ENCODE data around the gene KCP.

KCP gene

DNA sequence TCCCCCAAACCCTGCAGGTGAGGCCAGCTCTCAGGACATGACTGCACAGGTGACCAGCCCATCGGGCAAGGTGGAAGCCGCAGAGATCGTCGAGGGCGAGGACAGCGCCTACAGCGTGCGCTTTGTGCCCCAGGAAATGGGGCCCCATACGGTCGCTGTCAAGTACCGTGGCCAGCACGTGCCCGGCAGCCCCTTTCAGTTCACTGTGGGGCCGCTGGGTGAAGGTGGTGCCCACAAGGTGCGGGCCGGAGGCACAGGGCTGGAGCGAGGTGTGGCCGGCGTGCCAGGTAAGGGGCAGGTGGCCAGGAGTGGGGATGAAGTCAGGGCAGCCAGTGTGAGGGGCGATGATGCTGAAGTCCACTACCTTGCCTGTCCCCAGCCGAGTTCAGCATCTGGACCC, 56.1 kb downstream of the KCP start:
- TF ChIP-seq, protein P1, sequence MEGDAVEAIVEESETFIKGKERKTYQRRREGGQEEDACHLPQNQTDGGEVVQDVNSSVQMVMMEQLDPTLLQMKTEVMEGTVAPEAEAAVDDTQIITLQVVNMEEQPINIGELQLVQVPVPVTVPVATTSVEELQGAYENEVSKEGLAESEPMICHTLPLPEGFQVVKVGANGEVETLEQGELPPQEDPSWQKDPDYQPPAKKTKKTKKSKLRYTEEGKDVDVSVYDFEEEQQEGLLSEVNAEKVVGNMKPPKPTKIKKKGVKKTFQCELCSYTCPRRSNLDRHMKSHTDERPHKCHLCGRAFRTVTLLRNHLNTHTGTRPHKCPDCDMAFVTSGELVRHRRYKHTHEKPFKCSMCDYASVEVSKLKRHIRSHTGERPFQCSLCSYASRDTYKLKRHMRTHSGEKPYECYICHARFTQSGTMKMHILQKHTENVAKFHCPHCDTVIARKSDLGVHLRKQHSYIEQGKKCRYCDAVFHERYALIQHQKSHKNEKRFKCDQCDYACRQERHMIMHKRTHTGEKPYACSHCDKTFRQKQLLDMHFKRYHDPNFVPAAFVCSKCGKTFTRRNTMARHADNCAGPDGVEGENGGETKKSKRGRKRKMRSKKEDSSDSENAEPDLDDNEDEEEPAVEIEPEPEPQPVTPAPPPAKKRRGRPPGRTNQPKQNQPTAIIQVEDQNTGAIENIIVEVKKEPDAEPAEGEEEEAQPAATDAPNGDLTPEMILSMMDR (IDR thresholded peaks at IDR 0.05; ENCODE audit: control insufficient read depth, insufficient read depth, low read depth, low read length, missing control alignments) = no peak
- H3K4me3 ChIP-seq (ENCODE audit: control insufficient read depth, low read depth, low read length) = no peak overlapping the region
- DNase-seq (ENCODE audit: low read depth) = no peak

DNA sequence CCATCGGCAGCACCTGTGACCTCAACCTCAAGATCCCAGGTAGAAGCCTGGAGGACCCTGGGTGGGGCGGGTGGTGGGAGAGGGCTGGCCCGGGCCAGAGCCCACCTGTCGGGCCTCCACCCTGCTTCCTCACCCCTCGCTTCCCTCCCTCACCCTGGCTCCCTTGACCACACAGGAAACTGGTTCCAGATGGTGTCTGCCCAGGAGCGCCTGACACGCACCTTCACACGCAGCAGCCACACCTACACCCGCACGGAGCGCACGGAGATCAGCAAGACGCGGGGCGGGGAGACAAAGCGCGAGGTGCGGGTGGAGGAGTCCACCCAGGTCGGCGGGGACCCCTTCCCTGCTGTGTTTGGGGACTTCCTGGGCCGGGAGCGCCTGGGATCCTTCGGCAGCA, 56.7 kb downstream of the KCP start:
- H3K4me3 ChIP-seq (ENCODE audit: control insufficient read depth, low read depth, low read length) = no peak overlapping the region
- DNase-seq (ENCODE audit: low read depth) = no peak
- TF ChIP-seq, protein P1 (IDR thresholded peaks at IDR 0.05; ENCODE audit: control insufficient read depth, insufficient read depth, low read depth, low read length, missing control alignments) = no peak

DNA sequence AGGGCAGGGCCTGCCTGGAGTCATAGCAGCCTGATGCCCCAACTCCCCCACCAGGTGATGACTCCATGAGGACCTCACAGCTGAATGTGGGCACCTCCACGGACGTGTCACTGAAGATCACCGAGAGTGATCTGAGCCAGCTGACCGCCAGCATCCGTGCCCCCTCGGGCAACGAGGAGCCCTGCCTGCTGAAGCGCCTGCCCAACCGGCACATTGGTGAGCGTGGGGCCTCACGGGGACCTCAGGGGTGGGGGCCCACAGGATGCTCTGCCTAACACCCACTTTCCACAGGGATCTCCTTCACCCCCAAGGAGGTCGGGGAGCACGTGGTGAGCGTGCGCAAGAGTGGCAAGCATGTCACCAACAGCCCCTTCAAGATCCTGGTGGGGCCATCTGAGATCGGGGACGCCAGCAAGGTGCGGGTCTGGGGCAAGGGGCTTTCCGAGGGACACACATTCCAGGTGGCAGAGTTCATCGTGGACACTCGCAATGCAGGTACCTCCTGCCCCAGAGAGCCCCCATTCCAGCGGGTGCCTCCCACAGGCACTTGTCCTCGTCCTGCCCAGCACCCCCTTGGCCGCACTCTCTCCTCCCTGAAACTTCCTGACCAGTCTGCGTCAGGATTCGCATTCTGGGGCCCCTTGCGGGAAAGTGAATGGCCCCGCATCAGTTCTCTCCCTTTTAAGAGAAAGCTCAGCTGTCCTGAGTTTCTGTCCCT, 57.8 kb downstream of the KCP start:
- TF ChIP-seq, protein P1 (IDR thresholded peaks at IDR 0.05; ENCODE audit: control insufficient read depth, insufficient read depth, low read depth, low read length, missing control alignments) = no peak
- no peak for DNase-seq (ENCODE audit: low read depth)
- no peak overlapping the region for H3K4me3 ChIP-seq (ENCODE audit: control insufficient read depth, low read depth, low read length)

DNA sequence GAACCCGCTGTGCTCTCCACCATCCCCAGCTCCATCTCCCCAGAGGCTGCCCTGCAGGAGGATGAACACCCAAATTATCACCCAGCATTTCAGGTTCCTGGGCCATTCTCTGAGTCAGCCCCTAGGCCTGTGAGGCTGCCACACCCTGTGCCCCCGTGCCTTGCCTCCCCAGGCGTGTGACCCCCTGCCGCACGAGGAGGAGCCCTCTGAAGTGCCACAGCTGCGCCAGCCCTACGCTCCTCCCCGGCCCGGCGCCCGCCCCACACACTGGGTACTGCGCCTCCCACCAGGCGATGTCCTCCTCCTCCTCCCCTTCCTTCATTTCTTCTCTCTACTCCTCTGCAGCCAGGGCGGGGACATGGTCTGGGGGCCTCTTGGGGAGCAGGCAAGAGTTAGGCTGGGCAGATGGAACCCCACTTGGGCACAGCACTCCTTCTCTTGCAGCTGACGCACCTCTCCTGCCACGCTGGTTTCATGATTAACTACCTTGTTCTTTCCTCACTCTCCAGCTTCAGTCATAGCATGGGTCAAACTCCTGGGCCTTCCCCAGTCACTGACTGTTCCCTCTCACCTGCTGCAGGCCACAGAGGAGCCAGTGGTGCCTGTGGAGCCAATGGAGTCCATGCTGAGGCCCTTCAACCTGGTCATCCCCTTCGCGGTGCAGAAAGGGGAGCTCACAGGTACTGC, 60.6 kb downstream of the KCP start:
- TF ChIP-seq, protein P1 (IDR thresholded peaks at IDR 0.05; ENCODE audit: control insufficient read depth, insufficient read depth, low read depth, low read length, missing control alignments) = no peak
- DNase-seq (ENCODE audit: low read depth) = no peak
- no peak overlapping the region for H3K4me3 ChIP-seq (ENCODE audit: control insufficient read depth, low read depth, low read length)

DNA sequence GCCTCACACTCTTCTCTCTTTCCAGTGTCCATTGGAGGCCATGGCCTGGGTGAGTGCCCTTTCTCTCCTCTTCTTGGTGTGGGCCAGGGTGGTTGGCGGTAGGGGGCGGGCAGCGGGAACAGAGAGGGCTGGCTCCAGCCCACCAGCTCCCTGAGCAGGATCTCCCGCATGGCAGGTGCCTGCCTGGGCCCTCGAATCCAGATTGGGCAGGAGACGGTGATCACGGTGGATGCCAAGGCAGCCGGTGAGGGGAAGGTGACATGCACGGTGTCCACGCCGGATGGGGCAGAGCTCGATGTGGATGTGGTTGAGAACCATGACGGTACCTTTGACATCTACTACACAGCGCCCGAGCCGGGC, 61.4 kb downstream of the KCP start:
- no peak for DNase-seq (ENCODE audit: low read depth)
- no peak overlapping the region for H3K4me3 ChIP-seq (ENCODE audit: control insufficient read depth, low read depth, low read length)
- TF ChIP-seq, protein P1 (IDR thresholded peaks at IDR 0.05; ENCODE audit: control insufficient read depth, insufficient read depth, low read depth, low read length, missing control alignments) = no peak

DNA sequence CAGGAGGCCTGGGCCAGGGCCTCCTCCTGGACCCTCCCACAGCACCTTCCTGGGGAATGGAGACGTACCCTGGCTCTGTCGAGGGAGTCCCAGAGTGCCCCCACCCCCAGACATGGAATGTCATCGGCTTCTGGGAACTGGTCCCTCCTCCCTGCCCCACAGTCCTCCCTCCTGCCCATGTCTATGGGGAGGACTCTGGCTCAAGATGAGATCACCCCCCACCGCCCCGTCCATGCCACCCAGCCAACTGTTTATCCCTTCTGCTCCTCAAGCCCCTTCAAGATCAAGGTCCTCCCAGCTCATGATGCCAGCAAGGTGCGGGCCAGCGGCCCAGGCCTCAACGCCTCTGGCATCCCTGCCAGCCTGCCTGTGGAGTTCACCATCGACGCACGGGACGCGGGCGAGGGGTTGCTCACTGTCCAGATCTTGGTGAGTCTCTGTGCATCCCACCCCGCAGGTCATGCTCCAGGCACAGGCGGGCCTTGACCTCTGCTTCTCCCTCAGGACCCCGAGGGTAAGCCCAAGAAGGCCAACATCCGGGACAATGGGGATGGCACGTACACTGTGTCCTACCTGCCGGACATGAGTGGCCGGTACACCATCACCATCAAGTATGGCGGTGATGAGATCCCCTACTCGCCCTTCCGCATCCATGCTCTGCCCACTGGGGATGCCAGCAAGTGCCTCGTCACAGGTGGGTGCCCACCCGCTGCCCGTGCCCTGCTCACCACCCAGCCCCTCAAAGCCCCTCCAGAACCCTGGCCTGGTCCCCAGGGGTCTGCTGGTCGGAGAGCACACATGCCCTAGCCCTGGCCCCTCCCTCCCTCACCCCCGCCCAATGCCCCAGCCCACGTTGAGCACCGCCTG, 62.0 kb downstream of the KCP start:
- H3K4me3 ChIP-seq (ENCODE audit: control insufficient read depth, low read depth, low read length) = no peak overlapping the region
- DNase-seq (ENCODE audit: low read depth) = no peak
- TF ChIP-seq, protein P1 (IDR thresholded peaks at IDR 0.05; ENCODE audit: control insufficient read depth, insufficient read depth, low read depth, low read length, missing control alignments) = no peak
